ENCODE measurements around the gene RMND5B.

DNA sequence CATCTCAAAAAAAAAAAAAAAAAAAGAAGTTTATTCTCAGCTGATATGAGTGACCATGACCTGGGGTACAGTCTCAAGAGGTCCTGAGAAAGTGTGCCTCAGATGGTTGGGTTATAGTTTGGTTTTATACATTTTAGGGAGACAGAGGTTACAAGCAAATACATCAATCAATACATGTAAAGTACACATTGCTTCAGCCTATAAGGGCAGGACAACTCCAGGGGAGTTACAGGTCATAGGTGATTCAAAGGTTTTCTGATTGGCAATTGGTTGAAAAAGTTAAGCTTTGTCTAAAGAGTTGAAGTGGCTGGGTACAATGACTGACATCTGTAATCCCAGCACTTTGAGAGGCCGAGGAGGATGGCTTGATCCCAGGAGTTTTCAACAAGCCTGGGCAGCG lies 58.6 kb downstream of the RMND5B start:
- TF ChIP-seq POLR2A (IDR thresholded peaks at IDR 0.05), result no peak
- TF ChIP-seq, protein P1, sequence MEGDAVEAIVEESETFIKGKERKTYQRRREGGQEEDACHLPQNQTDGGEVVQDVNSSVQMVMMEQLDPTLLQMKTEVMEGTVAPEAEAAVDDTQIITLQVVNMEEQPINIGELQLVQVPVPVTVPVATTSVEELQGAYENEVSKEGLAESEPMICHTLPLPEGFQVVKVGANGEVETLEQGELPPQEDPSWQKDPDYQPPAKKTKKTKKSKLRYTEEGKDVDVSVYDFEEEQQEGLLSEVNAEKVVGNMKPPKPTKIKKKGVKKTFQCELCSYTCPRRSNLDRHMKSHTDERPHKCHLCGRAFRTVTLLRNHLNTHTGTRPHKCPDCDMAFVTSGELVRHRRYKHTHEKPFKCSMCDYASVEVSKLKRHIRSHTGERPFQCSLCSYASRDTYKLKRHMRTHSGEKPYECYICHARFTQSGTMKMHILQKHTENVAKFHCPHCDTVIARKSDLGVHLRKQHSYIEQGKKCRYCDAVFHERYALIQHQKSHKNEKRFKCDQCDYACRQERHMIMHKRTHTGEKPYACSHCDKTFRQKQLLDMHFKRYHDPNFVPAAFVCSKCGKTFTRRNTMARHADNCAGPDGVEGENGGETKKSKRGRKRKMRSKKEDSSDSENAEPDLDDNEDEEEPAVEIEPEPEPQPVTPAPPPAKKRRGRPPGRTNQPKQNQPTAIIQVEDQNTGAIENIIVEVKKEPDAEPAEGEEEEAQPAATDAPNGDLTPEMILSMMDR (IDR thresholded peaks at IDR 0.05), result no peak

Measured in body of pancreas (tissue), 4 donors.